ENCODE measurements around the gene STAC3. TPM values are rescaled to one million over a fixed set of nuclear protein-coding genes. Genes with fewer than 3 reads are reported as not detected.

The STAC3 gene
- total and polyA plus RNA-seq, 2 of the 13 experiments (the other 11 are each of a cell fraction or from before 2014, with no cell fraction given), result 0.18 to 0.22 TPM

DNA sequence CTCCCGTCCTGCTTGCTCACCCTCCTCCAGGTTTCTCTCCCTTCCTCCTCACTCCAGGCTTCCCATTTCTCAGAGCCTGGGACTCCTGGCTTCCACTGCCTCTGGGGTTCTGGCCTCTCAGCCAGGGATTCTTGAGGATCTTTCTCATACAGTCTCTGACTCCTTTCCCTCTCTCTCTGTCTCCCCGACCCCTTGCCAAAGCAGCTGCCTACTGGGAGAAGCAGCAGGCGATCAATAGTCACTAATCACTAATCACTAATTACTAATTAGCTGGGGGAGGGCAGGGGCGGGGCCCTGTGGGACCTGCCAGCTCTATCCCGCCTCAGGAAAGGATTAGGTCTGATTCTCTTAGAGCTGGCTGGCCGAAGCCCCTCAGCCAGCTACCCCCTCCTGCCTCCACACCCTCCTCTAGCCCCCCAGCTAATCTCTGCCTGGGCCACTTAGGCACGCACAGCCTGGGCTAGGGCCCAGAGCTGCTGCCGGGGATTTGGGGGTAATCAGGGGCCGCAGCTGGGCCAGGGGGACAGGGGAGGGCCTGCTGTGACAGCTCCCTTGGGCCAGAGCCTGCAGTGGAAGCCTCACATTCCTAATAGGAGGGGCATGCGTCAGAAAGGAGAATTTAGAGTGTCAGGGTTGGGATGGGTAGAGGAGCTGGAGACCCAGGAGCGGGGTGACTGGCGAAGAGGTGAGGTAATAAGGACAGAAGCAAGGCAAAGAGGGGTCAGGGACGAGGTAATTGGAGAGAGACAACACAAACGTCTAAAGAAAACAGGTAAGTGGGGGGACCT, 31.6 kb downstream of the STAC3 start:
- Histone ChIP-seq H2AFZ (ENCODE audit: low read length) (no peak overlapping the region), H3K9ac (ENCODE audit: insufficient read depth, low read depth, low read length) (no peak overlapping the region), H3K79me2 (ENCODE audit: insufficient read depth, low read length) (no peaks in the 10 kb centered on the region), H3K27ac (ENCODE audit: extremely low read length, insufficient read depth, low read length) (no peak overlapping the region), H3K36me3 (replicated peaks in 1 of 2; ENCODE audit: control insufficient read depth in 1 of 2, insufficient read depth in 2 of 2, low read length in 2 of 2) (no peaks in the 10 kb centered on the region), H3K9me3 (ENCODE audit: low read length) (no peaks in the 10 kb centered on the region), H3K4me2 (ENCODE audit: low read depth, low read length) (no peak overlapping the region), H4K20me1 (ENCODE audit: insufficient read depth, low read length) (no peaks in the 10 kb centered on the region), H3K4me3 (replicated peaks in 1 of 3; ENCODE audit: insufficient read depth in 1 of 3, low read depth in 2 of 3, low read length in 3 of 3) (no peak overlapping the region), H3K27me3 (ENCODE audit: control insufficient read depth in 1 of 2, insufficient read depth in 2 of 2, low read length in 2 of 2) (peaks cover 20 to 90% of the 10 kb centered on the region in 2 experiments), H3K4me1 (ENCODE audit: insufficient read depth, low read length) (peaks cover 53% of the 10 kb centered on the region)
- ChIA-PET POLR2A (interaction anchor here (0.6 to 1.5 kb wide), 5 partner anchors 10 to 123 kb away, joined by 3 to 9 read pairs (median 3); partner anchors contain the start of gene SHMT2), CTCF (ENCODE audit: low intra/inter-chr PET ratio, low total read pairs) (no interaction called here)
- intact Hi-C loops (cut with micrococcal nuclease; ENCODE audit: unreplicated experiment), result no loop called here
- in situ Hi-C loops (cut with HindIII; ENCODE audit: extremely low pct_ligation_motif_present, low pct_unique_long_range_greater_than_20kb), result no loop called here
- FAIRE-seq (no peak), ATAC-seq (no peak), DNase-seq (ENCODE audit: low spot score) (no peak)
- no TSS peak for BruUV-seq (replicated peaks)
- 16% methylated on average over 14 of the region's 14 CpGs for WGBS (ENCODE audit: low lambda C conversion rate)
- TF ChIP-seq EZH2 (conservative IDR thresholded peaks at IDR 0.05; ENCODE audit: low read depth, low read length), result 0 out of 2 replicates have a peak, but pooled peaks have one; percentile 57
- no peak for TF ChIP-seq CC2D1A (CRISPR knock-in tag; IDR thresholded peaks at IDR 0.05)

DNA sequence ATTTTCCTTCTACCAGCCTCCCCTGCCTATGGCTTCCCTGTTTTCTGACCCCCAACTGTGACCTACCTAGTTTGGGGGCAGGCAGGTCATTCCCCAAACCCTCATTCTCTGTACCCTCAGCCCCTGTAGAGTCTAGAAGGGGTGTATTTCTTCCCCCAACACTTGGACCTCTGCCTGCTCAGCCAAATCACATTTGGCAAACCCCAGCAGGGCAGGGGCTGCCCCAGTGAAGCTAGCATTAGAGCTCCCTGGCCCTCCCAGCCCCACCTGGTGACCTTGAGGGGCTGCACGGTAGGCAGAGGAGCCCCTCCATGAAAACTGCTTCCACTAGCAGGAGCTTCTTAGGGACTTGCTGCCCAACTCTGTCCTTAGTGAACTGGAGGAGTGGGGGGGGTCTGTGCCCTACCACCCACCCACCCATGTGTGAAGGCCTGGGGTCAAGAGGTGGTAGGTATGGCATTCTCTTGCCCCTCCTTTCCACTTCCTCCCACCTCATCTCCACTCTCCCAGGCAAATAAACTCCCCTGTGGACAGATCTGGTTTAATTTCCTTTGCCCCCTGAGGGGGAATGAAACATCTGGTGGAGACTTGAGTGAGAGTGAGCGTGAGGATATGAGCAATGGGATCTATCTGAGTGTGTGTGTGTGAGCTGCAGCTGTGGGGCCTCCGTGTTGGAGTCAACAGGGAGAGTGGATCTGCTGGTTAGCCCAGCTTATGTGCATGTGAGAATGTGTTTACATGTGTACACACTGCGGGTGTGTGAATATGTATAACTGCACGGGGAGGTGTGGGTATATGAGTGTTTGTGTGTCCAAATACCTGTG, 32.7 kb downstream of the STAC3 start:
- ATAC-seq, result no peak
- no TSS peak for BruUV-seq (replicated peaks)
- no peaks in the 10 kb centered on the region for H3K79me2 ChIP-seq (ENCODE audit: insufficient read depth, low read length)
- H3K9ac ChIP-seq (ENCODE audit: insufficient read depth, low read depth, low read length), result no peak overlapping the region
- no peak overlapping the region for H3K4me3 ChIP-seq (replicated peaks in 1 of 3; ENCODE audit: insufficient read depth in 1 of 3, low read depth in 2 of 3, low read length in 3 of 3)
- H3K27me3 ChIP-seq (ENCODE audit: control insufficient read depth in 1 of 2, insufficient read depth in 2 of 2, low read length in 2 of 2), result peaks cover 20 to 80% of the 10 kb centered on the region in 2 experiments
- no peak for FAIRE-seq
- in situ Hi-C loops (cut with HindIII; ENCODE audit: extremely low pct_ligation_motif_present, low pct_unique_long_range_greater_than_20kb) (no loop called here), intact Hi-C loops (cut with micrococcal nuclease; ENCODE audit: unreplicated experiment) (no loop called here)
- CTCF ChIA-PET (ENCODE audit: low intra/inter-chr PET ratio, low total read pairs), result interaction anchor here (9.8 kb wide), 1 partner anchor 22 kb away, joined by 308 read pairs; a partner anchor contains a TSS
- no peak overlapping the region for H3K27ac ChIP-seq (ENCODE audit: extremely low read length, insufficient read depth, low read length)
- DNase-seq (ENCODE audit: low spot score), result no peak
- H3K4me1 ChIP-seq (ENCODE audit: insufficient read depth, low read length), result peaks cover 51% of the 10 kb centered on the region
- no peaks in the 10 kb centered on the region for H3K9me3 ChIP-seq (ENCODE audit: low read length)
- TF ChIP-seq, protein P1, sequence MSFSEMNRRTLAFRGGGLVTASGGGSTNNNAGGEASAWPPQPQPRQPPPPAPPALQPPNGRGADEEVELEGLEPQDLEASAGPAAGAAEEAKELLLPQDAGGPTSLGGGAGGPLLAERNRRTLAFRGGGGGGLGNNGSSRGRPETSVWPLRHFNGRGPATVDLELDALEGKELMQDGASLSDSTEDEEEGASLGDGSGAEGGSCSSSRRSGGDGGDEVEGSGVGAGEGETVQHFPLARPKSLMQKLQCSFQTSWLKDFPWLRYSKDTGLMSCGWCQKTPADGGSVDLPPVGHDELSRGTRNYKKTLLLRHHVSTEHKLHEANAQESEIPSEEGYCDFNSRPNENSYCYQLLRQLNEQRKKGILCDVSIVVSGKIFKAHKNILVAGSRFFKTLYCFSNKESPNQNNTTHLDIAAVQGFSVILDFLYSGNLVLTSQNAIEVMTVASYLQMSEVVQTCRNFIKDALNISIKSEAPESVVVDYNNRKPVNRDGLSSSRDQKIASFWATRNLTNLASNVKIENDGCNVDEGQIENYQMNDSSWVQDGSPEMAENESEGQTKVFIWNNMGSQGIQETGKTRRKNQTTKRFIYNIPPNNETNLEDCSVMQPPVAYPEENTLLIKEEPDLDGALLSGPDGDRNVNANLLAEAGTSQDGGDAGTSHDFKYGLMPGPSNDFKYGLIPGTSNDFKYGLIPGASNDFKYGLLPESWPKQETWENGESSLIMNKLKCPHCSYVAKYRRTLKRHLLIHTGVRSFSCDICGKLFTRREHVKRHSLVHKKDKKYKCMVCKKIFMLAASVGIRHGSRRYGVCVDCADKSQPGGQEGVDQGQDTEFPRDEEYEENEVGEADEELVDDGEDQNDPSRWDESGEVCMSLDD (CRISPR knock-in tag; IDR thresholded peaks at IDR 0.05; ENCODE audit: borderline replicate concordance), result no peak
- TF ChIP-seq ZNF569 (CRISPR knock-in tag; IDR thresholded peaks at IDR 0.05; ENCODE audit: borderline replicate concordance) (no peak), PHF20 (CRISPR knock-in tag; IDR thresholded peaks at IDR 0.05) (no peak), ZNF557 (CRISPR knock-in tag; IDR thresholded peaks at IDR 0.05) (no peak), FOXM1 (CRISPR knock-in tag; IDR thresholded peaks at IDR 0.05) (no peak), GFI1 (CRISPR knock-in tag; IDR thresholded peaks at IDR 0.05; ENCODE audit: borderline replicate concordance) (no peak), AHR (CRISPR knock-in tag; IDR thresholded peaks at IDR 0.05) (no peak)
- TF ChIP-seq, protein P2, sequence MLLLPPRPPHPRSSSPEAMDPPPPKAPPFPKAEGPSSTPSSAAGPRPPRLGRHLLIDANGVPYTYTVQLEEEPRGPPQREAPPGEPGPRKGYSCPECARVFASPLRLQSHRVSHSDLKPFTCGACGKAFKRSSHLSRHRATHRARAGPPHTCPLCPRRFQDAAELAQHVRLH (CRISPR knock-in tag; IDR thresholded peaks at IDR 0.05; ENCODE audit: borderline replicate concordance, low read depth), result no peak
- TF ChIP-seq, protein P3, sequence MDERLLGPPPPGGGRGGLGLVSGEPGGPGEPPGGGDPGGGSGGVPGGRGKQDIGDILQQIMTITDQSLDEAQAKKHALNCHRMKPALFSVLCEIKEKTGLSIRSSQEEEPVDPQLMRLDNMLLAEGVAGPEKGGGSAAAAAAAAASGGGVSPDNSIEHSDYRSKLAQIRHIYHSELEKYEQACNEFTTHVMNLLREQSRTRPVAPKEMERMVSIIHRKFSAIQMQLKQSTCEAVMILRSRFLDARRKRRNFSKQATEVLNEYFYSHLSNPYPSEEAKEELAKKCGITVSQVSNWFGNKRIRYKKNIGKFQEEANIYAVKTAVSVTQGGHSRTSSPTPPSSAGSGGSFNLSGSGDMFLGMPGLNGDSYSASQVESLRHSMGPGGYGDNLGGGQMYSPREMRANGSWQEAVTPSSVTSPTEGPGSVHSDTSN (CRISPR knock-in tag; IDR thresholded peaks at IDR 0.05), result no peak
- POLR2A ChIA-PET, result no interaction called here
- H2AFZ ChIP-seq (ENCODE audit: low read length), result no peak overlapping the region
- H4K20me1 ChIP-seq (ENCODE audit: insufficient read depth, low read length), result peaks cover 9% of the 10 kb centered on the region; the same call in 1 of the 2 replicates
- H3K36me3 ChIP-seq (replicated peaks in 1 of 2; ENCODE audit: control insufficient read depth in 1 of 2, insufficient read depth in 2 of 2, low read length in 2 of 2), result no peaks in the 10 kb centered on the region
- no peak overlapping the region for H3K4me2 ChIP-seq (ENCODE audit: low read depth, low read length)
- 17% methylated on average over 4 of the region's 5 CpGs for WGBS (ENCODE audit: low lambda C conversion rate)
